ENCODE data around the gene CPNE5.
"Not testable (repeated sequence)": the region's sequence is repeated elsewhere in the genome, so short reads cannot be mapped to it uniquely, and the experiment has no call there.

CPNE5 gene

DNA sequence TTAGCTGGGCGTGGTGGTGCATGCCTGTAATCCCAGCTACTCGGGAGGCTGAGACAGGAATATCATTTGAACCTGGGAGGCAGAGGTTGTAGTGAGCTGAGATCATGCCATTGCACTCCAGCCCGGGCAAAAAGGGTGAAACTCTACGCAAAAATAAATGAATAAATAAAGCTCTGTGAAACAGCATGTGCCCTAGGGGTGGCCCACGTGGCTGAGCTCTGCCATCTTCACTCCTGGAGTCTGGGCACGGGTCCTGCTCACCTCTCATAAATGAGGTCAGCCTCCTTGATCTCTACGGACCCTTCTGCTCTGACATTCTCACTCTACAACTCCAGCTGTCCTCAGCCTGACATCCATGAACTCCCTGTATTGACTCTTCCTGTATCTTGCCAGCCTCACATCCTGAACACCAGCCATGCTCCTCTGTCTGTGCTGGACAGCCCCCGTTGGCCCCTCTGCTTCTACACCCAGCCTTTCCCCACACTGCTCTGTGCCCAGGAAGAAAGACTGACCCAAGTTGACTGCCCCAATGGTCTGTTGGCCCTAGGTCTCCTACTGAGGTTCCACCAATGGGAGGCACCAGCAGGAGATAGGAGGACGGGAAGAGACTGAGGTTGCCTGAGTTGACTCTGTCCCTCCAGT lies 21.9 kb downstream of the CPNE5 start:
- no peak for DNase-seq (ENCODE audit: low read depth in 3 of 3)

DNA sequence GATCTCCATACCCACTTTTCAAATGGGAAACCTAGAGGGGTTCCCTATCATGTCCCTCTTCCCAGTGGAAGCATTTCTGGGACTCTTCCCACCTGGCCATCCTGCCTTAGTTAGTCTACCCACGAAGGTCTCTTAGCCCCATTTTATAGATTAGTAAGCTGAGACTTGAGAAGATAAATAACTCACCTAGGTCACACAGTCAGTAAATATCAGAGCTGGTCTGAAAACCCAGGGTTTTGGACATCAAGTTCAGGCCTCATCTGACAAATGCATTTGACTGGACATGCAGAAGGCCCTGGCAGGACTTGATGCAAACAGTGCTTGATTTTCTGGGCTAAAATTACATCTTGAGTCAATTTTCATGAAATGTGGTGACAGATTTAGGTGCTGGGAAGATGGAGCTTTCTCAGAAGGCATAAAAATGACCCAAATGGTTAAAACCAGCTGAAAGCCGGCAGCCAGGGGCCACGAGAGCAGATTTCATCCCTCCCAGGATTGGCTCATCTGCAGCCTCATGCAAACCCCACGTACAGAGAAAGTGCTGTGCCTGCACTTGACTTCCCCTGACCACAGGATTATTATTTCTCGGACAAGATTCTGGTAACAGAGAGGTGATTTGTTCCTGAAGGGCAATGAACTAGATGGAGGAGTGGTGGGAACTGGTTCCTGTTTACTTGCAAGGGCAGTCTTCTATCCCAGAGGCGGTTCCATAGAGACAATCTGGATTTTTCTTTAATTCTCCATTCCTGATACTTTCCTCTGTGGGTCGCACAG lies 23.1 kb downstream of the CPNE5 start:
- no peak for DNase-seq (ENCODE audit: low read depth in 3 of 3)

DNA sequence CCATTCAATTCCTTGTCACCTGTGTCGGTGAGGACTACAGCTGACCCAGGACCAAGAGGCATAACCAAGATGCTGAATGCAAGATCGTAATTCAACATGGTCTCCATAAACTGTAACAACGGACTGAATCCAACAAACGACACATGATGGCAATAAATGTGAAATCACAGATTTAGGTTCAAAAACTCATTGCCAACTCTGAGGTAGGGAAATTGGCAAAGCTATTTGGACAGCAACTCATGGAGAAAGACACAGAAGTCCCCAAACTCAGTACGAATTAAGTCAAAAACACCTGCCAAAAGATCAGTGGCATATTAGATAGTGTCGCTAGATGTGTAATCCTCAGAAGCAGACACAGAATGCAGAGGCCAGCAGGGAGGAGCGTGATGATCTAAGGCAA lies 25.0 kb downstream of the CPNE5 start:
- DNase-seq (ENCODE audit: low read depth in 3 of 3), result no peak

DNA sequence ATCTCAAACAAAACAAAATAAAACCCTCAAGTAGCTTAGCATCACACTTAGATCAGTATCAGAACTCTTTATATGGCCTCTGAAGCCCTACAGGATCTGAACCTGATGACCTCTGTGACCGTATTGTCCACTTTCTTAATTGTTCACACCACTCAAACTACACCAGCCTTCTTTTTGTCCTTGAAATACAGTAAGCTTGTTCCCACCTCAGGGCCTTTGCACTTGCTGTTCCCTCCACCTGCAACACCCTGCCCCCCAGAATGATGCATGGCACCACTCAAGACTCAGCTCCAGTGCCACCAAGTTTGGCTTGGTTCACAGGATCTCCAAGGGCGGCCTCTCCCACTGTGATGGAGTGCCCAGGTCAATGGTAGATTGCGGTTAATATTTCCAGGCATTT lies 25.7 kb downstream of the CPNE5 start:
- no peak for DNase-seq (ENCODE audit: low read depth in 3 of 3)

DNA sequence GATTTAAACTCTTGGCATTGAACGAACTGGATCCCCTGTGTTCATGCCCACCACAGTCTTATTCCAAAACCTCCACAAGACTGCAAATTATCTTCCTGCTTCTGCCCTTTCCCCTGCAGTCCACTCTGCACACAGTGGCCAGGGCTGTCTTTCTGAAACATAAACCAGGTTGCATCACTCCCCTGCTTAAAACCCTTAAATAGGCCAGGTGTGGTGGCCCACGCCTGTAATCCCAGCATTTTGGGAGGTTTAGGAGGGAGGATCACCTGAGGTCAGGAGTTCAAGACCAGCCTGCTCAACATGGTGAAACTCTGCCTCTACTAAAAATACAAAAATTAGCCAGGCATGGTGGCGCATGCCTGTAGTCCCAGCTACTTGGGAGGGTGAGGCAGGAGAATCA lies 26.2 kb downstream of the CPNE5 start:
- not testable (repeated sequence) for DNase-seq (ENCODE audit: low read depth in 3 of 3)

DNA sequence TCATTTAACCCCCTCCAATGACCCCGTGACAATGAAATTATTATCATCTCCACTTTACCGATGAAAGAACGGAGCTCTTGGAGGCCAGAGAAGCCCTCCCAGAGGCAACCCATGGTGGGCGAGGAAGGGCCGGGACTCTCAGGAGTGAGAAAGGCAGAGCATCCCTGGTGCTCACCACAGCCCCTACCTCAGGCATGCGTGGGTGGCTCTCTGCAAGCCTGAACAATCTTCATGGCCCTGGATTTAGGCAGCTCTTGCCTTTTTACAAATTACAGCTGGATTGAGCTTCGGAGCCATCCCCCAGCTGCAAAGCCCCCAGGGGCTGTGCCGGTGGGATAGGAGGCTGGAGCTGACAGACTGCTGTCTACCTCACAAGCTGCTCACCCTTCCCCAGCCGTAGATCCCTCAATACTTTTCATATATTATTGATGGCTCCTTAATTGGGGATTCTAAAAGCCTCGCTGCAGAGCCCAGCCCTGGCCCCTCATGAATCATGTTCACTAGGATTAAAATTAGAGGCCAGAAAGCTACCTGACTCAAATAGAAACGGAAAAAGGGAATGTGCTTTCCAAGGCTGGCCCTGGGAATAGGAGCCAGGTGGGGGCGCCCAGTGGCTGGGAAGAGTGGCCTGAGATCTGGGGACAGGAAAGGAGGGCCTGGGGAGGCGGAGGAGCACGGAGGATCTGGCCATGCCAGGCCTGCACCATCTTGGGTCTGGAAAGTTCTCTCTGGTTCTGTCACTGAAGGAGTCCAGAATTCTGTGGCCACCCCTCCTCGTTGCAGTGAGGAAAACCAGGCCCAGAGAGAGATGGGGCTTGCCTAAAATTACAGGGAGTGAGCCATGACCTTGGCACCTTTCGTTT lies 29.1 kb downstream of the CPNE5 start:
- DNase-seq (ENCODE audit: low read depth in 3 of 3), result no peak

DNA sequence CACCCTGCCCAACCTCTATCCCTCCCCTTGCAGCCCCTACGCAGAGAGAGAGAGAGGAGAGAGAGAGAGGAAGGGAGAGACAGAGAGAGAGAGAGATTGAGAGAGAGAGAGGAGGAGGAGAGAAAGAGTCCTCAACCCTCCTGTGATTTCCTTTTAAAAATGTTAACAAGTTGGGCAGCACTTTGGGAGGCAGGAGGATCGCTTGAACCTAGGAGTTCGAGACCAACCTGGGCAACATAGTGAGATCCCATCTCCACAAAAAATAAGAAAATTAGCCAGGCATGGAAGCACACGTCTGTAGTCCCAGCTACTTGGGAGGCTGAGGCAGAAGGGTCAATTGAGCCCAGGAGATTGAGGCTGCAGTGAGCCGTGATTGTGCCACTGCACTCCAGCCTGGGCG lies 30.1 kb downstream of the CPNE5 start:
- DNase-seq (ENCODE audit: low read depth in 3 of 3), result no peak

DNA sequence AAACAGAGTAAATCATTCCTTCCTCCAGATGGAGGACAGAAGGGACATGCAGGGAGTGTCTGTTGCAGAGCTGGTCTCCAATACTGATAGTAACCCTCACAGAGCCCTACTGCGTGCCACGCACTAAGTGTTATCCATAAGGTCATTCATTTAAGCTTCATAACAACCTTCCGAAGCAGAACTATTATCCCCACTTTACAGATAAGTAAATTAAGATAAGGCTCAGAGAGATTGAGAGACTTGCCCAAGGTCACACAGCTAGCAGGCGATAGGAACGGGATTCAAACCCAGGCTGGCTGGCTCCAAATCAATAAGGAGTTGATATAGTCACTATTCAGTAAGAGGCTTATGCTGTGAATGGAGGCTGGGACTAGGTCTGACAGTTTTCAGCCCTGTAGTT lies 30.6 kb downstream of the CPNE5 start:
- no peak for DNase-seq (ENCODE audit: low read depth in 3 of 3)

DNA sequence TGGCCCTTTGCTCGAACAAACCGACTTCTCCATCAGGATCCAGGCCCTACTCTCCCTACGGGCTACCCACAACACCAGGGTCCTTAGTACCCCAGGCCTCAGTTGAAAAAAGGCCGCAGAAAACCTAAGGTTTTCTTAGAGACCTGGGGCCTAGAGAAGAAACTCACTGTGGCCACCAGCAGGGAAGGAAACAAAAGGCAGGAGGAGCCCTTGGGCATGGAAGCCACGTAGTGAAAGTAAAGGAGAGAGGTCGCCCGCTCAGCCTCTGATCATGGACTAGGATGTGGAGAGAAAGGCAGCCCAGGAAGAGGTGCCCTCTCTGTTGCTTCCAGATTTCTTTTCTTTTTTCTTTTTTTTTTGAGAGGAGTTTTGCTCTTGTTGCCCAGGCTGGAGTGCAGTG lies 31.5 kb downstream of the CPNE5 start:
- DNase-seq (ENCODE audit: low read depth in 3 of 3), result no peak

DNA sequence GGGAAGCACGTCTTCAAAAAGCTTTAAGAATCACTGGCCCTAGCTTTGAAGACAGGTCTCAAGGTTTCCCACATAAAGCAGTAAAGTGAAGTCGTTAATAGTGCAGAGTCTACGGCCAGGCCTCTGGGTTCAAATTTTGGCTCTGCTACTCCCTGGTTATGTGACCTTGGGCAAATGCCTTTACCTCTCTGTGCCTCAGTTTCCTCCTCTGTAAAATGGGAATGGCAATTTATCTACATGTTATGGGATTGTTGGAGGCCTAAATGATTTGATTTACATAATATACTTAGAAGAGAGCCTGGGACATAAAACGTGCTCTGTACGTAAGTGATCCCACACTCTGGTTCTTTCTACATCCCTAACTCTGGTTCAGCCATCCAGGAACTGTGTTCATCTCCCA lies 32.1 kb downstream of the CPNE5 start:
- DNase-seq (ENCODE audit: low read depth in 3 of 3), result no peak

DNA sequence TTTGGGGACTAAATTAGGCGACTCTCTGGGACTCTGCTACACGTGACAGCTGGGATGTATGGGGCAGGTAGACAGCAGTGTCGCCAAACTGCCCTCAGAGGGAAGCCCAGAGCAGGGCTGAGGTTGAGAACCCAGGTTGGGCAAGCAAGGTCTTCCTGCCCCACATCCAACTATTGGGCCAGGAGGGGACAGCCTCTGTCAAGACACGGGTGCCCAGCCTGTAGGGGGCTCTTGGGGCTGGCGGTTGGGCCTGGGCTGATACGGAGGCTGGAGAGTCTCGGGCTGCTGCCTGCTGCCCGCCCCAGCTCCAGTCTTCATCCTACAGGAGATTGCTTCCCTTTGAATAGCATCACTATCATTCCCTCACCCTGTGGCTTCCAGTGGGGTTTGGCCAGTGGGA lies 33.3 kb downstream of the CPNE5 start:
- DNase-seq (ENCODE audit: low read depth in 3 of 3), result no peak

DNA sequence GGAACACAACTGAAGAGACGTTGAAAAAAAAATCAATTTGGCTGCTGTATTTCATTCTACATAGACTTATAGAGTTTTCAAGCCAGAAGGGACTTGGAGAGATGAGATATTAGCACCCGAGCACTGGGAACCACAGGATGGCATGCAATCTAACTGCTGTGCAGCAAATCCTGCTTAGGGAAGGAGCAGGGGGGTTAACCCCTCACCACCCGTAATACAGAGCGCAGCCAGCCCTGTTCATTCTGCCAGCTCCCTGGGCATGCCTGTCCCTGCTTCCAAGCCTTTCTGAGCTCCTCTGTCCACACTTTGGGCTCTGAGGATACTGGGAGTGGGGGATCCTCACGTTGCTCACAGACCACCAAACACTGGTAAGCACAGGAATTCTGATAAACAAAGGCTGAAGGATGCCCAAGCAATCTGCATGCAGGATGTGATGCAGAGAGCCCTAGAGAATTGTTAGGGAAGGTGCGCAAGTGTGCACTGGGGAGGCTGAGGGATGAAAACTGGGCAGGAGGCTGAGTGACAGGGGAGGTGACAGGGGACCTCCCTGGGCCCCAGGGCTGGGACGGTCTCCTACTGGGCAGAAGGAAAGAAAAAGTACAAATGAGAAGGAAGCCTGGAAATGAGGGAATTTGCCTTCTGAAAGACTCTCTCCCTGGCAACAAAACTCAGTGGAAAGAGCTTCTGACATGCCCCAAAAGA lies 34.0 kb downstream of the CPNE5 start:
- no peak for DNase-seq (ENCODE audit: low read depth in 3 of 3)

DNA sequence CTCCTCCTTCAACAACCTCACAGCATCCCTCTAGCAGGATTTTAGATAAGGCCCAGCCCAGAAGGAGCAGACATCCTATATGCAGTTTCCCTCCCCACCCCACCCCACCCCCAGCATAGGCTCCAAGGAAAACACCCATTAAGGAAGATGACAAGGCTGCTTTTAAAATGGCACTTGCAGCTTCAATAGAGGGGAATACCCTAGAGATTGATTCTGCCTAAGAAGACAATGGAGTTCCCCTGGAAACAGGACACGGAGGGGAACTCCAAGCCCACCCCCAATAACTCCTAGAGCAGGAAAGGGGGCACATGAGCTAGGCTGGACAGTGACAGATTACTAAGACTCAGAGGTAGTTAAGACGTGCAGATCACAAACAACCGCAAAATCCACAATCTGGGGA lies 34.7 kb downstream of the CPNE5 start:
- no peak for DNase-seq (ENCODE audit: low read depth in 3 of 3)

DNA sequence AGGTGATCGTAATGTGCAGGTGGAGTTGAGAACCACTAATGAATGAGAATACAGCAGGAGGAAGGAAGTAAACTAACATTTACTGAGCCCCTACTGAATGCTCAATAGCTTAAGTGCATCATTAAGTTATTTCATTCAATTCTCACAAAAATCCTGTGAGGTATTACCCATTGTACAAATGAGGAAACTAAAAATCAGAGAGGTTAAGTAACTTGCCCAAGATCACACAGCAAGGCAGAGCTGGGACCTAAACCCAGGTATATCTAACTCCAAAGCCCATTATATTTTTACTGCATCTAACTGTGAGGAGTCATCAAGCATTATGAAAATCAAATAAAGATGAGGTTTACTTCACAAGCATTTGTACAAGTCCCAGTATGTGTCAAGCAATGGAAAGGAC lies 35.3 kb downstream of the CPNE5 start:
- DNase-seq (ENCODE audit: low read depth in 3 of 3), result no peak

DNA sequence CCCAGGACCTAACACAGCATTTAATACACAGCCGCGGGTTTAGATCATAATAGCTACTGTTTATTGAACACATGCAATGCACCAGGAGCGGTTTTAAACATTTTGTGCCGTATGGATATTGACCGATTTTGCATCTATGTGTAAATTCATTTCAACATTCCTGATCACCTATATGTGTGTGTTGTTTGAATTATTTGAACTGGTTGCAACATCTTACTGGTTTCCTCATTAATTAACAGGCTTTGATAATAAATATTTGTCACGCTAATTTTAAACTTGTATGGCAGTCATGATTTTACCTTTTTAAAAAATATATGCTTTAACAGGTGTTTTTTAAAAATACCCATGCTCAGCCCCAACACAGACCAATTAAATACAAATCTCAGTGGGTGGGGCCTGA lies 35.8 kb downstream of the CPNE5 start:
- no peak for DNase-seq (ENCODE audit: low read depth in 3 of 3)

DNA sequence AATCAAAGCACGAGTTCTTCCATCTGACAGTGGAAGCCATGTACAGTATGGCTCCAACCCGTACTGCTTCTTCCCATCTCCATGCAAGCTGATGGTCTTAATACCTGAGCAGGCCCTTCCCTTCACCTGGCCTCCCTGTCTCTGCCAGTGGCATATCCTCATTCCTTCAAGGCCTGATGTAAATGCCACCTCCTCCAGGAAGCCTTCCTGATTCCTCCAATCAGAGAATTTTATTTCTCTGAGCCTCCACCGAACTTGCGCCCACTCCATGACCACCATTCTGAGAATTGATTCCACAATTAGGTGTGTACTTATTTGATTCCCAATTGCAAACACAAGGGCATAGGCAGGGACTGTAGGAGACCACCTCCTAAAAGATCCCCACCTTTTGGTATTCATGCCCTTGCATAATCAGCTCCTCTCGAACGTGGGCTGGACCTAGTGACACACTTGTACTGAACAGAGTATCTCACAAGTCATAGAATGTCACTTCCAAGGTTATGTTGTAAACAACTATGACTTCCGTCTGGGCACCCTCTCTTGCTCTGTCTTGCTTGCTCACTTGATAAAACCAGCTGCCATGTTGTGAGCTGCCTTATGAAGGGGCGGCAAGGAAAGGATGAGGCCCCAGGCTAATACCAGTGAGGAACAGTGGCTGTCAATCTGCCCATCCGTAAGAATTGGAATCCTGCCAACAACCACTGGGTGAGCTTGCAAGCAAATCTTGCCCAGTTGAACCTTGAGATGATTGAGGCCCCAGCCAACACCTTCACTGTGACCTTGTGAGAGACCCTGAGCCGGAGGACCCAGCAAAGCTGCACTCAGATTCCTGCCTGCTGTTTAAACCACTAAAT lies 38.8 kb downstream of the CPNE5 start:
- no peak for DNase-seq (ENCODE audit: low read depth in 3 of 3)

DNA sequence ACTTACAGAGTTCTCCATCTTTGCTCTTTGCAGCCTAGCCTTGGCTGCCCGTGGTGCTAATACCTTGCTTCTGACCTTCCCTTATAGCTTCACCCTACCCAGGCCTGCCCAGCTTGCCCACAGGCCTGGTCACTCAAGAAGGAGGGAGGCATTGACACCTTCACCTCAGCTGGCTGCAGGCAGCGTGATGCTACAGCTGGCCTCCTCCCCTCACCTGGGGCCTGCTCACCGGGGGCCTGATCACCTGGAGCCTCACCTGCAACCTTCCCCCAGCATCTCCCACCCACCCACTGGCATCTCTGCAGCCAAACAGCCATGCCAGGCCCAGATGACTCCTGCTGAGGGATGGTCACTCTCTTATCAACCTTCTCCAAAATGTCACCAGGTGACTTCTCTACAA lies 40.4 kb downstream of the CPNE5 start:
- no peak for DNase-seq (ENCODE audit: low read depth in 3 of 3)

DNA sequence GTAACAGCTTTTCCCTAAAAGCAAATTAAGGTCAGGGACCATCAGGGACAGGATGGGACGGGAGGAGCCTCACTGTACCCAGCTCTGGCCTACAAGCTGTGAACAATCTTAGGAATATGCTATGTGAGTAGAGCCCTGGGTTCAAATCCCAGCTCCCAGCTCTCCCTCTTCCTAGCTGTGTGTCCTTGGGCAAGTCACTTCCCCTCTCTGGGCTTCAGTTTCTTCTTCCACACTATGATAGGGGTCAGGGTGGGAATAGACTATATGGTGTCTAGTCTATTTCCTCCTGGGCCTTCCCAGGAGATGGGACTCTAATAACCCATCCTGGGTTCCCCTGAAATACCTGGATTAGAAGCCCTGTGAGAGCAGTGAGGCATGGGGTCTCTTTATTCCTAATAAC lies 41.6 kb downstream of the CPNE5 start:
- no peak for DNase-seq (ENCODE audit: low read depth in 3 of 3)

DNA sequence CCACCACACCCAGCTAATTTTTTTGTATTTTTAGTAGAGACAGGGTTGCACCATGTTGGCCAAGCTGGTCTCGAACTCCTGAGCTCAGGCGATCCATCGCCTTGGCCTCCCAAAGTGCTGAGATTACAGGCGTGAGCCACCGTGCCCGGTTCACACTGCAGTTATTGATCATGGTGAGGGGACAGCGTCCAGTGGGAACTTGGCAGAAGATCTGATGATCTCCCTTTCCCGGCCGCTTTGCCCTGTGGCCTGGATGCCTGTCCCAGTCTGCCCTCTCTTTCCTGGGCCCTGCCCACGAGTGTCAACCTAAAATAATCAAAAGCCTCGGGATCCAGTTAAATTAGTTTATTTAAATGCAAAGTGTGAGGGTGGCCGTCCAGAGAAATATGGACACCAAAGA lies 42.2 kb downstream of the CPNE5 start:
- DNase-seq (ENCODE audit: low read depth in 3 of 3), result no peak

DNA sequence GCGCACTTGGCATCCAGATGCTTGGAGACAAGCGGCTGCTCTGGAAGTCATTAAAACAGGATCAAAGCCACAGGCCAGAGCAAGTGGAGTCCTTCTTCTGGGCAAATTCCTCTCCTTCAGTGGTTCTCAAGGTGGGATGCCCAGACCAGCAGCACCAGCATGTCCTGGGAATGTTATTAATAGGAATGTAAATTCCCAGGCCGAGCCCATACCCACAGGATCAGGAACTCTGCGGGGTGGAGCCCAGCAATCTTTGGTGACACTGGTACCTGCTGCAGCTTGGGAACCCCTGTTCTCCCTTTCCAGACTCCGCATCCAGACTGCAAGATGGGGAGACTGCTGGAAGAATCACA lies 44.6 kb downstream of the CPNE5 start:
- DNase-seq (ENCODE audit: low read depth in 3 of 3), result no peak
